ENCODE data around the gene SLC35C1. TPM values are rescaled to one million over a fixed set of nuclear protein-coding genes. Genes with fewer than 3 reads are reported as not detected.

SLC35C1 gene
- total RNA-seq, 4 donors from 2014 or later: 23.6 to 68.6 (median 28.2) TPM

- peak overlapping the region in 1 of 4 donors; percentile 91 for H3K4me3 ChIP-seq
- H3K27ac ChIP-seq: peak overlapping the region; percentile 95 to 96 (median 96)
- no peaks in the 10 kb centered on the region for H3K27me3 ChIP-seq
- no peak for DNase-seq
- H3K36me3 ChIP-seq: no peaks in the 10 kb centered on the region
- H3K9me3 ChIP-seq: no peaks in the 10 kb centered on the region
- peaks cover 10 to 54% (median 14%) of the 10 kb centered on the region in 3 donors for H3K4me1 ChIP-seq
- 67 to 85% methylated on average over 4 of the region's 4 CpGs for WGBS, 2 donors
- intact Hi-C loops (cut with DNase I): no loop called here
- TF ChIP-seq POLR2A (IDR thresholded peaks at IDR 0.05) (no peak), CTCF (IDR thresholded peaks at IDR 0.05) (no peak)
Measured at GRCh38 chr11:45846174-45846675, 41.3 kb downstream of the SLC35C1 start.

- intact Hi-C loops (cut with DNase I): no loop called here
- H3K4me3 ChIP-seq: peak within 1 kb of the TSS; percentile 77 to 91 (median 90)
- TF ChIP-seq CTCF (IDR thresholded peaks at IDR 0.05) (no peak), POLR2A (IDR thresholded peaks at IDR 0.05) (peak in 3 of 4 donors; percentile 69 to 98 (median 98))
- no peaks in the 10 kb centered on the region for H3K36me3 ChIP-seq
- H3K9me3 ChIP-seq: no peaks in the 10 kb centered on the region
- WGBS, 2 donors: 0% methylated on average over 1 to 4 of the region's 75 CpGs
- H3K4me1 ChIP-seq: peaks cover 14 to 65% (median 15%) of the 10 kb centered on the region in 3 donors
- peak within 1 kb of the TSS; percentile 95 to 96 (median 96) for H3K27ac ChIP-seq
- peak; percentile 97 for DNase-seq
- H3K27me3 ChIP-seq: no peaks in the 10 kb centered on the region
Measured at GRCh38 chr11:45846974-45847910, 42.3 kb downstream of the SLC35C1 start, which contains the start of gene CRY2. Gene CRY2 (plus strand): TSS chr11:45847475. CDS start chr11:45847491, 16 bp downstream.

- Histone ChIP-seq H3K9me3 (no peaks in the 10 kb centered on the region), H3K27me3 (no peaks in the 10 kb centered on the region), H3K36me3 (no peaks in the 10 kb centered on the region), H3K4me1 (peaks cover 14 to 71% (median 22%) of the 10 kb centered on the region in 3 donors), H3K27ac (peak overlapping the region; percentile 95 to 96 (median 96)), H3K4me3 (peak overlapping the region; percentile 77 to 91 (median 90))
- intact Hi-C loops (cut with DNase I): no loop called here
- no peak for DNase-seq
- 0 to 1% methylated on average over 14 of the region's 16 CpGs for WGBS, 2 donors
- TF ChIP-seq POLR2A (IDR thresholded peaks at IDR 0.05) (no peak), CTCF (IDR thresholded peaks at IDR 0.05) (peak in 1 of 6 experiments; percentile 27)
Measured at GRCh38 chr11:45847911-45848316, 43.0 kb downstream of the SLC35C1 start.

GRCh38 chr11:45848654-45849081 lies 43.7 kb downstream of the SLC35C1 start:
- TF ChIP-seq POLR2A (IDR thresholded peaks at IDR 0.05) (no peak), CTCF (IDR thresholded peaks at IDR 0.05) (no peak)
- Histone ChIP-seq H3K36me3 (no peaks in the 10 kb centered on the region), H3K27me3 (no peaks in the 10 kb centered on the region), H3K4me3 (peak overlapping the region in 3 of 4 donors; percentile 77 to 91 (median 89)), H3K27ac (peak overlapping the region in 3 of 4 donors; percentile 36 to 96 (median 95)), H3K4me1 (peaks cover 14 to 69% (median 22%) of the 10 kb centered on the region in 3 donors), H3K9me3 (no peaks in the 10 kb centered on the region)
- WGBS, 2 donors: 42 to 43% methylated on average over 8 of the region's 8 CpGs
- intact Hi-C loops (cut with DNase I): no loop called here
- no peak for DNase-seq

- Histone ChIP-seq H3K4me1 (peaks cover 14 to 83% (median 25%) of the 10 kb centered on the region in 3 donors), H3K9me3 (no peaks in the 10 kb centered on the region), H3K4me3 (no peak overlapping the region), H3K27ac (no peak overlapping the region), H3K27me3 (no peaks in the 10 kb centered on the region), H3K36me3 (no peaks in the 10 kb centered on the region)
- intact Hi-C loops (cut with DNase I): no loop called here
- TF ChIP-seq POLR2A (IDR thresholded peaks at IDR 0.05): no peak
- no peak for TF ChIP-seq CTCF (IDR thresholded peaks at IDR 0.05)
- no peak for DNase-seq
- 86 to 90% methylated on average over 2 of the region's 2 CpGs for WGBS, 2 donors
Measured at GRCh38 chr11:45850446-45850845, 45.5 kb downstream of the SLC35C1 start.
